ENCODE measurements around the gene PARD3B.
"Not testable (repeated sequence)": the region's sequence is repeated elsewhere in the genome, so short reads cannot be mapped to it uniquely, and the experiment has no call there.

The PARD3B gene

DNA sequence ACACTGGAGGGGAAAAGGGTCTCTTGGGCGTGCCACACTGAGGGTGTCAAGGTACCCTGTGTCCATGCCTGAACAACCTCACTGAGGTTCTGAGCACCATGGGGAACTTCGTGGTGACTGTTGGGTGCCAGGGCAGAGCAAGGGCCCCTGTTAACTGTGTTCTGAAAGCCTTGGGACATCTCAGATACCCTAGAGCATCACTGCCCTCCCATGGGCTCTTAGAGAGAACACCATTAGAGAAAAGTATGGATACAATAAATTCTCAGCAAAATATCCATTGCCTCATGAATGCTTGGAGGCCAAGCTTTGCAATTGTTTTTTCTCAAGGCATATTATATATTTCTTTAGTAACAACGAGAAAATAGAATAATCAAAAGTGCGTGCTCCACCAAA is 648.6 kb downstream of the PARD3B start:
- DNase-seq (ENCODE audit: low read depth), result no peak

DNA sequence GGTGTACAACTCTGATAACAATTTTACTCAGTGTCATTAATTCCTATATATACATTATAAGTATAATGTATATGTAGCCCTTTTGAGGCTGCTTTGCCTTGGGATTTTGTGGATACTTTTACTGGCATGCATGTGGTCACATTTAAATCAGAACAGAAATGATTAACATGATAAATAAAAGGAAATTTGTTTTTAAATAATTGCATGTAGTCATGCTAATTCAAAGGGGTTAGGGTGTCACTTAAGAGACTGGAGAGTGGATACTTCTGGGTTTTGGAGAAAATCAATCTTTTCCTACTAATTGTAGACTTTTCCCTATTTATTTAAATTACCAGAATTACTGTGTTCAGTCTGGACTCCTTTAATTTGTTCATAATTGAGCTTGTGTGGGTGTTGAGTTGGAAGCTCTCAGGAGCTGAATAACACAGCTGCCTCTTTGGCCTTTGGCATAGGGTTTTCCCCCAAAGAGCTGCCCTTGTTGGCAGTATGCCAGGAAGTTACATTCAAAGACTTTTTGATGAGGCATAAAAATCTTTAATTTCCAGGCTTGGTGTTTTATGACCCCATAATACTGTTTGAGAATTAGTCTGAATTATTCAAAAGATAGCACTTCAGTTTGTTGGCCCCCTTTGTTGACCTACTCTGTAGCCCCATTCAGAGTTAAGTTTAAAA is 652.3 kb downstream of the PARD3B start:
- no peak for DNase-seq (ENCODE audit: low read depth)

- DNase-seq (ENCODE audit: low read depth), result peak; percentile 69
Measured at GRCh38 chr2:205198140-205198525, 652.9 kb downstream of the PARD3B start.

- no peak for DNase-seq (ENCODE audit: low read depth)
Measured at GRCh38 chr2:205199165-205199850, 654.0 kb downstream of the PARD3B start.

DNA sequence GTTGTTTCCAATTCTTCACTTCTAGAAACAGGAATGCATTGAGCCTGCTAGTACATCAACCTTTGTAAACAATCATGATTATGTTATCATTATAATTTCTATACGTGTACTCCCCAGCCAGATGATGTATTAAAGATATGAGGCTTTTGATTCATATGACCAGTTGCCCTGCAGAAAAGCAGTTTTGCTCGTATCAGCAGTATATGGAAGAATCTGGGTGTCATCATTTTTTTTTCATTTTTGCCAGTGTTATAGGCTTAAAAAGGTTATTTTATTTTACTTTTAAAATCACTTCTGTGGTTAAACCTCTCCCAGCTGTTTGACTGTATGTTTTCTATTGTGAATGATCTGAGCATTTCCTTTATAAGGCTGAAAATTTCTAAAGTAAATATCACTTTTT is 665.2 kb downstream of the PARD3B start:
- DNase-seq (ENCODE audit: low read depth), result no peak

DNA sequence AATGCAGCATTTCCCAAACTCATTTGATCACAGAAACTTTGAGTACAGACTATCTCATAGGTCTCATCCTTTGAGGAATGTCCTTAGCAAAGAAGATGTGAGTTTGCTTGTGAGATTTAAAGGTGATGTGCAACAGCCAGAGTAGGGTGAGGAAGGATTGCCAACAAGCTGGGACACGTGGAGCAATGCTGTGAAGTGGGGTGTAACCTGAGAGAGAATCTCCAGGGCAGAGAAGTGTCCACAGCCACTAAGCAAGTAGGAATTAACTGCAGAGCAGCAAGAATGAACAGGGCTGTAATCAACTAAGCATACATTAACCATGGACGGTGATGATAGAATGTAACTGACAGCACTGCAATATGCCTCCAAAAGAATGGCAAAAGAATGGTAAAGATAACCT is 667.1 kb downstream of the PARD3B start:
- no peak for DNase-seq (ENCODE audit: low read depth)

- no peak for DNase-seq (ENCODE audit: low read depth)
Measured at GRCh38 chr2:205216092-205216491, 670.8 kb downstream of the PARD3B start.

DNA sequence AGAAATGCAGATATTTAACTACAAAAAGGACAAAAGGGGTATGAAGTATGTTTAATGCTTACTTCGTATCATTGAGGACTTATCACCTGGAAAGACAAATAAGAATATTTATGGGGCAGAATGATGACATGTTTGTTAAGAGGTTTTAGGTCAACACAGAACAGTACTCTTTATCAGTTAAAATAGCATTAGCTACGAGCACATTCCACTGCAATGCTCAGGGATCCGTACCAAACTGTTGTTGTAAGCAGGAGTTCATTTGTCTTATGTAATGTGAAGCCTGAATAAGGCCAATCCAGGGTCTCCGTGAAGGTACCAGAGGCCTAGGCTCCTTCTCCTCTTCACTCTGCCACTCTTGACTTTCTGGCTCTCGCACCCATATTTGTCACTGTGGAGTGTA is 671.3 kb downstream of the PARD3B start:
- DNase-seq (ENCODE audit: low read depth), result no peak

- no peak for DNase-seq (ENCODE audit: low read depth)
Measured at GRCh38 chr2:205217004-205217403, 671.7 kb downstream of the PARD3B start.

DNA sequence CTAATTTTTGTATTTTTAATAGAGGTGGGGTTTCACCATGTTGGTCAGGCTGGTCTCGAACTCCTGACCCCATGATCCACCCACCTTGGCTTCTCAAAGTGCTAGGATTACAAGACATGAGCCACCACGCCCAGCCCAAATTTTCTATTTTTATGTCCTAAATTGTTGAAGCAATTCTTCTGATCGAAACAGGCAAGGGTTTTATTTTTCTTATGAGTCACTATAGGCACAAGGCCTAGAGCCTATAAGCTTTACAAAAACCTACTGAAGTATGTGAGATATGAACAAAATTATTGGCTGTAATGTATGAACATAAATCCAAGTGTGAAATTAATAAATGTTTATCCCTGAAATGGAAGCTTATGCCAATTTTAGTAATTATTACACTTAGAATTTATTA is 672.8 kb downstream of the PARD3B start:
- DNase-seq (ENCODE audit: low read depth), result no peak

DNA sequence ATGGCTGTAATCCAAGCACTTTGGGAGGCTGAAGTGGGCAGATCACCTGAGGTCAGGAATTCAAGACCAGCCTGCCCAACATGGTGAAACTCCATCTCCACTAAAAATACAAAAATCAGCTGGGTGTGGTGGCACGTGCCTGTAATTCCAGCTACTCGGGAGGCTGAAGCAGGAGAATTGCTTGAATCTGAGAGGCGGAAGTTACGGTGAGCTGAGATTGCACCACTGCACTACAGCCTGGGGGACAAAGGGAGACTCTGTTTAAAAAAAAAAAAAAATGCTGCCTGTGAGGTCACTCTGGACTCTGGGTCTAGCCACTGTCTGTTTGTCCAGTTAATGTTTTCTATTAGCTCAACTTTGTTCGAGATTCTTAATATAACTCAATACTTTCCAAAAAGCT is 673.5 kb downstream of the PARD3B start:
- DNase-seq (ENCODE audit: low read depth), result not testable (repeated sequence)

GRCh38 chr2:205220559-205220958 is 675.3 kb downstream of the PARD3B start:
- no peak for DNase-seq (ENCODE audit: low read depth)

GRCh38 chr2:205232086-205232485 is 686.8 kb downstream of the PARD3B start:
- DNase-seq (ENCODE audit: low read depth), result no peak

DNA sequence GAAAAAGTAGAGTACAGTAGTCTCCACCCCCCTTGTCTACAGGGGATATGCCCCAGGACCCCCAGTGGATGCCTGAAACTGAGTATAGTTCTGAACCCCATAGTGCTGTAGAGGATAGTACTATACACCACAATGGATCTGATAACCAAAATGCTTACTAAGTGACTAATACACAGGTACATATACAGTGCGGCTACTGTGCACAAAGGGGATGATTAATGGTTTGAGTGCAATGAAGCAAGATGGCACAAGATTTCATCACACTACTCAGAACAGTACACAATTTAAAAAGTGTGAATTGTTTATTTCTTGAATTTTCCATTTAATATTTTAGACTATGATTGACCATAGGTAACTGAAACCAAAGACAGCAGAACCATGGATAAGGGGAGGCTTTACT is 690.2 kb downstream of the PARD3B start:
- DNase-seq (ENCODE audit: low read depth), result no peak

DNA sequence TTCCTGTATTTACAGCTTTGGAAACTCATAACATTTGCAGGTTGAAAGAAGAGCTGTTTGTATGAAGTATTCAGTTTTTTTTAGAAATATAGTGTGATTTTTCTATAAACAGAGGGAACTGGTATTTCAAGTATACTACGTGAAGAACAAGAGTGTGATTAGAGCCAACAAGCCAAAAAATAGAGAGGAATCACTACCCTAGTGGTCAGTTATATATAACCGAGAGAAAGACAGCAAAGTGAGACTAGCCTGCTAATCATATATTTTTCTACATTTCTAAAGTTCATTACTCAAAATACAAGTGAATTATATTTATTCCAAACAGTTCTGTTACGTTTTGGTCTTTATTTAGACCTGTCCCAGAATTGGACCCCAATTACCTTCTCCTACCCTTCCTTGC is 692.2 kb downstream of the PARD3B start:
- DNase-seq (ENCODE audit: low read depth), result no peak

DNA sequence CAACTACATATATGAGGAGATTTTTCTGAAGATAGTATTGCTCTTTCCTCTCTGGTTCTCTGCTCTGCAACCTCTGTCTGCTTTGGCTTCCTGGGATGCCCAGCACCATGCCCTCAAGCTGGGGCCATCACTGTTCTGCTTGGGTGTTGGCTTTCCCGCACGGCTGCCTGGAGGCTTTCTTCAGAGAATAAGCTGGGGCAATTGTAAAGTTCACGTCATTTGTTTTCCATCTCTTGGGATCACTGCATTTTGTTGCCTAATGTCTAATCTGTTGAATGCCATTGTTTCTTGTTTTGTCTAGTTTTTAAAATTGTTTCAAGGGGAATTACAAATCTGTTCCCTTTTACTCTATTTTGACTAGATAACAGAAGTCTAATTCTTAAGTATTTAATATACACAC is 699.7 kb downstream of the PARD3B start:
- no peak for DNase-seq (ENCODE audit: low read depth)

GRCh38 chr2:205245652-205246051 is 700.4 kb downstream of the PARD3B start:
- peak; percentile 58 for DNase-seq (ENCODE audit: low read depth)

GRCh38 chr2:205259121-205259520 is 713.8 kb downstream of the PARD3B start:
- no peak for DNase-seq (ENCODE audit: low read depth)

DNA sequence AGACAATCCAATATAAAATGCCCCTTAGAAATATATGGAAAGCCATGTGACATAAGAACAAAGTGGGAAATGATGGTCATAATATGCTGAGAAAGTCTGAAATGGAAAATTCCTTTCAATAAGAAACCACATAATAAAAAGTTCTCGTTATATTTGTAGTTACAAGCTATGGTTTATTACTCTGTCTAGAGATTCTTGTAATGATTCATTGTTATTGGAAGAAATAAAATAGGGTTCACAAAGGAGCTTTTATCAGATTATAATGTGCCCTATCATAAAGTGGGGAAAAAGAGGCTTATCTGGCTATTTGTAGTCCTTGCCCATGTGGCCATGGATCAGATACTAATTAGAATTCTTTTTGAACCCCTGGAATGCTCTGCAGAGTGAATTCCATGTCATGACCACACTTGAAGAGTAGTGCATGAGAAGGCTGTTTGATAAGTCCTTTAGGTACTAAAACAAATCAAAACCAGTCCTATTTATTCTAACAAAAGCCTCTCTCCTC is 716.3 kb downstream of the PARD3B start:
- DNase-seq (ENCODE audit: low read depth), result peak; percentile 45

DNA sequence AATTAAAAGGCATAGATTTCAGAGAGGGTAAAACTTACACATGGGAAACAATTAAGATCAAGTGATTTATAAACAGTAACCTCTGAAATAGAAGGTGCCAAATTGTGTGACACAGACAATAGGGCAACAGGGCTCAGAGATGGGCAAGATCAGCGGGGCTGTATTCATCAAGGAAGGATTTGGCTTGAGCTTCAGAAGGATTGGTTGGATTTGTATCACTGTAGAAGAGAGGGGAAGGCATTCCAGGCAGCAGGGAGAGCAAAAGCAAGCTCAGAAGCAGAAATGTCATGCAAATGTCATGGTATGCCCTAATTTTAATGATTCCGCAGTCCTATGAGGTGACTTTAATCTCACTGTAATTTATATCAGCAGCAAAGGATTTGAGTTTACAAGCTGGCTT is 722.0 kb downstream of the PARD3B start:
- DNase-seq (ENCODE audit: low read depth), result no peak

- no peak for DNase-seq (ENCODE audit: low read depth)
Measured at GRCh38 chr2:205270689-205271088, 725.4 kb downstream of the PARD3B start.

GRCh38 chr2:205273148-205273547 is 727.9 kb downstream of the PARD3B start:
- DNase-seq (ENCODE audit: low read depth), result no peak

DNA sequence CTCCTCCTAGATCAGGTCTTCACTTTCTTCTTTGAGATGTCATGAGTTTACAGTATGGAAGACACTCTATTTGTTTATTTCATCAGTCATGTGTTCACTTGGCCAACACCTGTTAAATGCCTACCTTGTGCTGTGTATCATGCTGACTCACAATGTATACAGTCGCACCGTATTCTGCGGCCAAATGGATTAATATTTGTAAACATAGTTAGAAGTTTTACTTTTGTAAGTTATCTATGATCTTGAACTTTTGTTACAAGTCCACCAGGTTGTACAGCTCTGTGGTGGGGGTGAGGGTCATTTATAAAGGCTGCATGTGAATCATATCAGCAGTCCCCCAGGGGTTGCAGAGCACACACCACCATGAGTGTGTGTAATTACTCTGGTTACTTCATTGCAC is 728.4 kb downstream of the PARD3B start:
- DNase-seq (ENCODE audit: low read depth), result no peak

DNA sequence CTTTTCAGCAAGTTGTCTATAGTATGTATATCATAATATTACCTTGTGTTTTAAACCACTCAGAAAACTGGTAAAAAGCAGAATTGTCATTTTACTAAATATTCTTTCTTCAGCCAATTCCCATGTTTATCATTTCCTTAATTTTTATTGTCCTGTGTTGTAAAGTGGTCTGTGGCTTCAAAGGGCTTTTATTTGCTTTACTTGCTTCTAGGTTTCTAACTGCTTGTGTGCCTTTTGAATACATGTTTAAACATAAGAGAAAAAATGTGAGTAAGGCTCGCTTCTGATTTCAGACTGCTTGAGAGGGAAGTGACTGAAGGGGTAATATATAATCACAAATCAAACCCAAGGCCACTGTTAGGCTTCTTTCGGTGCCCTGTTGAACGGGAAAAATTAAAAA is 729.5 kb downstream of the PARD3B start:
- no peak for DNase-seq (ENCODE audit: low read depth)

Data from GM04503 (cell line).